ENCODE data around the gene PPM1B.

DNA sequence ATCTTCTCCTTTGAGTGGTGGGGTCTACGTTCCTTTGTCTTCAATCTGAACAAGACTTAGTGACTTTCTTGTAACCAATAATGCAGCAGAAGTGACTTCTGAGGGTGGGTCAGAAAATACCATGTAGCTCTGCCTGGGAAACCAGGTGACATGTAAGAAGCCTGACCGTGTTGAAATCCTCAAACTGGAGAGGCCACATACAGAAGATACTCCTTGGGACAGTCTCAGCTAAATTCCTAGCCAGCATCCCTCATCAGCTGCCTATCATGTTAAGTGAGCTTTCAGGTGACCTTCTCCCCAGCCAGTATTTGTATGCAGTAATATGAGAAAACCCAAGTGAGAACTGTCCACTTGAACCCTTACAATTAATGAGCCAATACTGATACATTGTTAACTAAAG, 27.0 kb downstream of the PPM1B start:
- TF ChIP-seq CTCF (IDR thresholded peaks at IDR 0.05): no peak
- TF ChIP-seq EZH2 (IDR thresholded peaks at IDR 0.05; ENCODE audit: borderline replicate concordance, insufficient read depth, low read depth, low read length, poor library complexity, severe bottlenecking): no peak
